Stomach smooth muscle (tissue), 2 donors: ENCODE measurements around the gene KRT16.
"Not testable (repeated sequence)": the region's sequence is repeated elsewhere in the genome, so short reads cannot be mapped to it uniquely, and the experiment has no call there.

ENCODE experiments used
- H3K27ac ChIP-seq: one replicate; pipeline ENCODE4 v1.7.0; 2013; ENCODE audit warnings: mild to moderate bottlenecking, low read length, inconsistent platforms
- H3K27me3 ChIP-seq, 2 donors: one replicate each; pipeline ENCODE4 v1.7.0; 2013; ENCODE audit warnings: low read length in 2 of 2; ENCODE audit not compliant: insufficient read depth in 2 of 2, control insufficient read depth in 1 of 2
- H3K36me3 ChIP-seq, 2 donors: one replicate each; pipeline ENCODE4 v1.7.0; 2013; ENCODE audit warnings: low read length in 2 of 2; ENCODE audit not compliant: control insufficient read depth in 2 of 2, insufficient read depth in 2 of 2
- H3K4me1 ChIP-seq: one replicate; pipeline ENCODE4 v1.7.0; 2013; ENCODE audit warnings: low read length; ENCODE audit not compliant: control insufficient read depth, insufficient read depth
- H3K4me3 ChIP-seq, 2 donors: one replicate each; pipeline ENCODE4 v1.7.0; 2013; ENCODE audit warnings: low read length in 2 of 2
- H3K9ac ChIP-seq, 2 donors: one replicate each; pipeline ENCODE4 v1.7.0; 2013; ENCODE audit warnings: low read length in 2 of 2, mild to moderate bottlenecking in 1 of 2
- H3K9me3 ChIP-seq, 2 donors: one replicate each; pipeline ENCODE4 v1.7.0; 2013; ENCODE audit warnings: low read length in 2 of 2; ENCODE audit not compliant: control insufficient read depth in 2 of 2
- donor health status: healthy.
- donor health status: Pancreatic carcinoma.

The KRT16 gene

DNA sequence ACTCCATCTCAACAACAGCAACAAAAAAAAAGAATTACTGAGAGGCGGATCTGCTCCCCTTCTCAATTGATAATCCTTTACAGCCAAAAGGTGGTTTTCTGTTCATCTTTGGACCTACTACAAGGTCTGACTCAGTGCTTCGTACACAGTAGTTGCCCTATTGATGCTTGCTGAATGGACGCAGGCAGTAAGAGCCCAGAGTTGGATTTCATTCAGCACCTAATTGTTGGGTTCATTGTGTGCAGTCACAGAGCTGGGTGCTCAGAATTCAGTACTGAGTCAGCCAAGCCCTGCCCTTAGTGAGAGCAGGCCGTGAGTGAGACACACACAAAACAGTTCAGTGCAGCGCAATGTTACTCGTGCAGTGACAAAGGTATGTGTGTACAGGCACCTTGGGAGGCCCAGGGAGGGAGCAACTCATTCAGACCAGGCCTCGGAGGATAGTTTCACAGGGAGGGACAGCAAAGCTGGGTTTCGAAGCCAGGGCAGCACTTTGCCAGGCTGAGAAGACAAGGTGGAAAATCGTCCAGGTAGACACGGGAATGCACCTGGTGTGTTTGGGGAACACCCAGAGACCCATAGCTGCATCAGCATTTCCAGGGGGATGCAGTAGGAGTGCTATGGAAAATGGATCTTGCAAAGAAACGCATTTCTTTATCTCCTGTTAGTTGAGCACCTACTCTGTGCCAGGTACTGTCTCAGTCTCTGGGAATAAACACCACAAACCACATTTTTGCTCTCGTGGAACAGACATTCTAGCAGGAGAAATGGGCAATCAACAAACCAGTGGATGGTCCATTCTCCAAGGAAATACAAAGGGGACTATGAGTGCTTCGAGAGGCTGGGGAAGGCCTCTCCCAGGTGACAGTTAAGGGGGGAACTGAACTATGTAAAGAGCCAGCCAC is 29.9 kb upstream of the KRT16 start:
- Histone ChIP-seq H3K9me3 (no peaks in the 10 kb centered on the region), H3K4me1 (peaks cover 4% of the 10 kb centered on the region), H3K27me3 (no peaks in the 10 kb centered on the region), H3K9ac (no peak overlapping the region), H3K36me3 (no peaks in the 10 kb centered on the region), H3K4me3 (no peak overlapping the region), H3K27ac (no peak overlapping the region)

- not testable (repeated sequence) for H3K27ac ChIP-seq, H3K36me3 ChIP-seq, H3K9ac ChIP-seq, H3K27me3 ChIP-seq, H3K4me1 ChIP-seq, H3K4me3 ChIP-seq, H3K9me3 ChIP-seq
These were observed 28.0 kb upstream of the KRT16 start for GRCh38 chr17:41640596-41640995.

DNA sequence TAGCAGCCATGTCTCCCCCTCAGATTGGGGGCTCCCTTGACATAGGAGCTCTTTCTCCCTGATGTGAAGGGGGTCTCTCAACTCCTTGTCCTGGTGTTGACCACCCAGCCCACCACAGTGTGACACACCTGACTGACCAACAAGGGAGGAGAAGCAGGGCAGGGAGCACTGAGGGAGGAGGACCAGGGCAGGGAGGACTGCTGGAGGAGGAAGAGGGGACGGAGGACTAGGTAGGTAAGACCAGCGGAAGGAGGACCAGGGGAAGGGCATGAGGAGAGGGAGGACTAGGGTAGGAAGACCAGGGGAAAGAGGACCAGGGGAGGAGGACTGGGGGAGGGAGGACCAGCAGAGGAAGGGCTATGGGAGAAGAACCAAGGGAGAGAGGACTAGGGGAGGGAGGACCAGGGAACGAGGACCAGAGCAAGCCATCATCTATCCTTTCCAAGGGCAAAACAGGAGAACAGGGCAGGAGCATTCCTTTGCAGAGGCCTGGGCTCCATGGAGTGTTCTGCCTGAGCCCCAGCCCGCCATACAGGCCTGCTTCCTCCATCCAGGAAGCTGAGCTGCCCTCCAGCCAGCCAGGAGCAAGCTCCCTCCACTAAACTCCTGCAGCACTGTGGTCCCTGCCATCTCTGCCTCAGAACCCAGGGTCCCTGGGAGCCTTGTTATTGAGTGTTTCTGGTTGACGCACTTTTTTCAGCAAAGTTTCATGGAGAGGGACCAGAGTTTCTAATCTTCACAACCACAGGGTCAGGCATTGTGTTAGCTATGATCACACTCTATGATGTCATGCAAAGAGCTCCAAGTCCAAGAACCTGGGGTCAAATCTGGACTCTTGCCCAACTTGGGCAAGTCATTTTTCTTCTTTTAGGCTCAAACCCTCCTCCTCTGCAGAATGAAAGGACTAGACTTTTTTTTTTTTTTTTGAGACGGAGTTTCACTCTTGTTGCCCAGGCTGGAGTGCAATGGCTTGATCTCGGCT is 27.2 kb upstream of the KRT16 start:
- Histone ChIP-seq H3K9ac (no peak overlapping the region), H3K27me3 (no peaks in the 10 kb centered on the region), H3K27ac (no peak overlapping the region)

DNA sequence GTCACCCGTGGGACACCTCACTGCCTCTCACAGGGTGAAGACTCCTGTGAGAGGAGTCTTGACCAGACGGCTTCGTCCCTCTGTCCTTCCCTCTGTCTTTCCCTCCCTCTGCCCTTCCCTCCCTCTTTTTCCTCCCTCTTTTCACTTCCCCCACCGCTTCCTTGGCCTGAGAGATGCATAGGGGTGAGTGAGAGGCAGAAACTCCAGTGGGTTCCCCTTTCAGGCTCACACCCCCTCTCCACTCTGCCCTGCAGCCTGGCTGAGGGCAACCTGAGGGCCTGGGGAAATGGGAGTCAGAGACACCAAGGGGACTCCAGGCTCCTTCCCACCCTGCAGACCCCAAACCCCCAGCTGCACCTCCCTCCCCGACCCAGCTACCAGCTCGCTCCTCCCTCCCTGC is 26.4 kb upstream of the KRT16 start:
- Histone ChIP-seq H3K4me3 (no peak overlapping the region), H3K36me3 (no peaks in the 10 kb centered on the region), H3K27ac (no peak overlapping the region), H3K9ac (no peak overlapping the region), H3K9me3 (no peaks in the 10 kb centered on the region), H3K27me3 (no peaks in the 10 kb centered on the region), H3K4me1 (peaks cover 13% of the 10 kb centered on the region)

More for the DNA sequence above, 27.2 kb upstream of the KRT16 start:
- no peak overlapping the region for H3K4me3 ChIP-seq
- H3K36me3 ChIP-seq = no peaks in the 10 kb centered on the region
- no peaks in the 10 kb centered on the region for H3K9me3 ChIP-seq
- H3K4me1 ChIP-seq = peaks cover 11% of the 10 kb centered on the region

GRCh38 chr17:41638194-41638593 is 25.6 kb upstream of the KRT16 start:
- Histone ChIP-seq H3K9me3 (no peaks in the 10 kb centered on the region), H3K4me3 (no peak overlapping the region), H3K36me3 (no peaks in the 10 kb centered on the region), H3K9ac (no peak overlapping the region), H3K27ac (no peak overlapping the region), H3K4me1 (peaks cover 13% of the 10 kb centered on the region), H3K27me3 (no peaks in the 10 kb centered on the region)

GRCh38 chr17:41636652-41637051 is 24.1 kb upstream of the KRT16 start:
- no peak overlapping the region for H3K27ac ChIP-seq
- H3K27me3 ChIP-seq = peaks cover 0 to 4% of the 10 kb centered on the region in 2 donors
- H3K4me3 ChIP-seq = no peak overlapping the region
- no peaks in the 10 kb centered on the region for H3K36me3 ChIP-seq
- H3K4me1 ChIP-seq = peaks cover 13% of the 10 kb centered on the region
- H3K9ac ChIP-seq = no peak overlapping the region
- no peaks in the 10 kb centered on the region for H3K9me3 ChIP-seq

GRCh38 chr17:41635121-41636097 is 22.8 kb upstream of the KRT16 start:
- Histone ChIP-seq H3K4me3 (peak overlapping the region in 1 of 2 donors; percentile 40), H3K27me3 (peaks cover 0 to 4% of the 10 kb centered on the region in 2 donors), H3K4me1 (peaks cover 13% of the 10 kb centered on the region), H3K9ac (no peak overlapping the region), H3K27ac (no peak overlapping the region), H3K9me3 (no peaks in the 10 kb centered on the region), H3K36me3 (no peaks in the 10 kb centered on the region)

GRCh38 chr17:41634639-41635038 is 22.1 kb upstream of the KRT16 start:
- H3K36me3 ChIP-seq = no peaks in the 10 kb centered on the region
- no peak overlapping the region for H3K9ac ChIP-seq
- no peak overlapping the region for H3K27ac ChIP-seq
- peaks cover 0 to 4% of the 10 kb centered on the region in 2 donors for H3K27me3 ChIP-seq
- H3K9me3 ChIP-seq = no peaks in the 10 kb centered on the region
- no peak overlapping the region for H3K4me3 ChIP-seq
- peaks cover 13% of the 10 kb centered on the region for H3K4me1 ChIP-seq

- no peak overlapping the region for H3K27ac ChIP-seq
- no peaks in the 10 kb centered on the region for H3K36me3 ChIP-seq
- no peak overlapping the region for H3K9ac ChIP-seq
- H3K9me3 ChIP-seq = no peaks in the 10 kb centered on the region
- peaks cover 11% of the 10 kb centered on the region for H3K4me1 ChIP-seq
- H3K27me3 ChIP-seq = peaks cover 0 to 4% of the 10 kb centered on the region in 2 donors
- H3K4me3 ChIP-seq = no peak overlapping the region
These were observed 21.1 kb upstream of the KRT16 start for GRCh38 chr17:41633556-41634199.
